LNCAP (cell line): ENCODE measurements around the gene P2RY8.

Source experiments
- TF ChIP-seq, protein P1 (sequence below): fragments of 450-650 bp; IDR thresholded peaks from 2 replicates; pipeline ENCODE4 v1.5.1; 2017; ENCODE audit warnings: mild to moderate bottlenecking

The P2RY8 gene

DNA sequence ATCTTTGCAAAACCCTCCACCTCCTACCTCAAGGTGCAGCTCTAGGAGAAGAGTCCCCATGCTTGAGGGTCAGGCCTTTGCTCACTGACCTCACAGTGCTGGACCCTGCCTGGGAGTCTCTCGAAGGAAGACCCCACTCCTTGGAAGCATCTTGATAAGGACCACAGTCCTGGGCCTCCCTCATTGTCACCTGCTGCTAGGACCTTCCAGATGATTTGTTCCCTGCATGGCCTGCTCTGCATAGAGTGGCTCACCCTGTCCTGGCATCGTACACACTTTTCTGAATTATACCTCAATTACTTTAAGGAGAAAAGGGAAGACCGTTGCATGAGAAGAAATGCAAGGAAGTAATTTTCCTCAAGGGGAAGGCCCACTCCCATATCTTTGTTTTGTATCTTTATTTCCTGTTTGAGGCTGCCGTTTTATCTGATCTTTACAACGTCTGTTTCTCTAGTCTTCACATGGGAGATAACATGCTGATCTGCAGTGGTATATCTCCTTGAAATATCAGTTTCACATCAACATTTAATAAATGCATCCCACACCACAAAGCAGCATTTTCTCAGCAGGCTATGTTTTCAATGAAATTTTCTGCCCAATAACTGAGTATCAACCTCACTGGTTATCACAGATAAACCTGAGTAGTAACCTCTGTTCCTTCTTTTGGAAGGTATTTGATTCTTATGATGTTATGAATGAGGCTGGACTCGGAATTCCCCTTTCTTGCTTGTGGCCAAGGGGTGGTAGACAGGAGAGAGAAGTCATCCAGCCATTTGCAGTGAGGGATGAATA lies 39.4 kb upstream of the P2RY8 start:
- TF ChIP-seq, protein P1, sequence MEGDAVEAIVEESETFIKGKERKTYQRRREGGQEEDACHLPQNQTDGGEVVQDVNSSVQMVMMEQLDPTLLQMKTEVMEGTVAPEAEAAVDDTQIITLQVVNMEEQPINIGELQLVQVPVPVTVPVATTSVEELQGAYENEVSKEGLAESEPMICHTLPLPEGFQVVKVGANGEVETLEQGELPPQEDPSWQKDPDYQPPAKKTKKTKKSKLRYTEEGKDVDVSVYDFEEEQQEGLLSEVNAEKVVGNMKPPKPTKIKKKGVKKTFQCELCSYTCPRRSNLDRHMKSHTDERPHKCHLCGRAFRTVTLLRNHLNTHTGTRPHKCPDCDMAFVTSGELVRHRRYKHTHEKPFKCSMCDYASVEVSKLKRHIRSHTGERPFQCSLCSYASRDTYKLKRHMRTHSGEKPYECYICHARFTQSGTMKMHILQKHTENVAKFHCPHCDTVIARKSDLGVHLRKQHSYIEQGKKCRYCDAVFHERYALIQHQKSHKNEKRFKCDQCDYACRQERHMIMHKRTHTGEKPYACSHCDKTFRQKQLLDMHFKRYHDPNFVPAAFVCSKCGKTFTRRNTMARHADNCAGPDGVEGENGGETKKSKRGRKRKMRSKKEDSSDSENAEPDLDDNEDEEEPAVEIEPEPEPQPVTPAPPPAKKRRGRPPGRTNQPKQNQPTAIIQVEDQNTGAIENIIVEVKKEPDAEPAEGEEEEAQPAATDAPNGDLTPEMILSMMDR = no peak

DNA sequence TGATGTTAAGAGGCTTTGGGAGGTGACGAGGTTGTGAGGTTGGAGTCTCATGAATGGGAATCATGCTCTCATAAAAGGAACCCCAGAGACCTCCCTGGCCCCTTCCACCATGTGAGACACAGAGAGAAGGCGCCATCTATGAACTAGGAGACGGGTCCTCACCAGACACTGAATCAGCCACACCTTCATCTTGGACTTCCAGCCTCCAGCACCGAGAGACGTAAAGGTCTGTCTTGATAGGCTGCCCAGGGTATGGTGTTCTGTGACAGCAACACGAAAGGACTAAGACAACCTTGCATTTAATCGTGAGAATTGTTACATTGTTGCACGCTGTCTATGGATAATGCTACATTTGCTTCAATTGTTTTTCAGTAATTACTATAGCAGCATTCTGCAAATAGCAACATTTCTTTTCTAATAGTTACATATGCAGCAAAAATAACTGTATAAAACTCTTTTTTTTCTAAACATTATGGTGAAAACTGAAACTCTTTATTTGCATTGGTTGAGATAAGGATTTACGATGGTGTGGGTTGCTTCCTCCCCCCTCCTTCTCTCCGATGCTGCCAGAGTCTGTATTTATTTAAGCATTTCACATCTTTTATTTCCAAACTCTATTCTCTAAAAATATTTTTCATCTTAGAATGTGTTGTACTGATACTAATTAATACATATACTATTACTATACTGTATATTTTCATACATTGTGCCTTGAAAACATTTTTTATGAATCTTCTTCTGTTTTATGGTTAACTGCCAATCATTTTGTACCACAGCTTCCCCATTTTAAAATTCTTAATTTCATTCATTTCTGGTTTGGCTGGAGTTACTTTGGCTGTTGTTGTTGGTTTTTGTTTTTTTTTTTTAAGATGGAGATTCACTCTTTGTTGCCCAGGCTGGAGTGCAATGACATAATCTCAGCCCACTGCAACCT lies 28.0 kb upstream of the P2RY8 start:
- TF ChIP-seq, protein P1 = no peak

DNA sequence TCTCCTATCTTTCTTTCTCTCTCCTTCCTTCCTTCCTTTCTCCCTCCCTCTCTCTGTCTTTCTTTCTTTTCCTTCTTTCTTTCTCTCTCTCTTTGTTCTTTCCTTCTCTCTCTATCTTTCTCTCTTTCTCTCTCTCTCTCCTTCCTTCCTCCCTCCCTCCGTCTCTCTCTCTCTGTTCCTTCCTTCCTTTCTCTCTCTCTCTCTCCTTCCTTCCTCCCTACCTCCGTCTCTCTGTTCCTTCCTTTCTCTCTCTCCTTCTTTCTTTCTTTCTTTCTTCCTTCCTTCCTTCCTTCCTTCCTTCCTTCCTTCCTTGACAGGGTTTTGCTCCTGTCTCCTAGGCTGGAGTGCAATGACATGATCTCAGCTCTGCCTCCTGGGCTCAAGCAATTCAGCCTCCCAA lies 24.2 kb upstream of the P2RY8 start:
- TF ChIP-seq, protein P1 = no peak

DNA sequence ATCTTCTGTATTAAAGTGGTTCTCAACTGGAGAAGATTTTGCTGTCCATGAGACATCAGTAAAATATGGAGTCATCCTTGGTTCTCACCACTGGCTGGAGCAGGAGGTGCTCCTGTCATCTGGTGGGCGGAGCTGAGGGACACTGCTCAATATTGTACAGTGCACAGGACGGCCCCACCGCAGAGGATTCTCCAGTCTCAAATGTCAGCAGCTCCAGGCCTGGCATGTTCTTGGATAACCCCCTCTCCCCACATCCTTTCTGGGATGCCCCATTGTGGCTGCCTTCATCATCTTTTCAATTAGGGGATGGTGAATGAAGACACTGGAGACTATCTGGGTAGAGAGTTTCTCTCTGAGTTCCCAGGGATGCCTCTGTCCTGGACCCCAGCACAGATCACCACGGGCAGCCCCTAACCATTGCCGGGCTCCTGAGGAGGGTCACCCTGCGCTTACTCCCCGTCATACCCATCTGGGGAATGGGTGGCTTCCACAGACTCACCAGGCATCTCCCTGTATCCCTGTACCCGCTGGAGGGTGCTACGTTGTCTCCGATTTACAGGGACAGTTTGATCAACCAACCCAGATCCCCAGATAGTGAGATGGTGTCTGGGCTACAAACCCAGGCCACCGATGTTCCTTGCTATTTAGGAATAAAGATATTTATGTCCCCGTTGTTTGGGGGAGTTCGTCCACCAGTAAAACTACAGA lies 21.9 kb upstream of the P2RY8 start:
- TF ChIP-seq, protein P1 = no peak

DNA sequence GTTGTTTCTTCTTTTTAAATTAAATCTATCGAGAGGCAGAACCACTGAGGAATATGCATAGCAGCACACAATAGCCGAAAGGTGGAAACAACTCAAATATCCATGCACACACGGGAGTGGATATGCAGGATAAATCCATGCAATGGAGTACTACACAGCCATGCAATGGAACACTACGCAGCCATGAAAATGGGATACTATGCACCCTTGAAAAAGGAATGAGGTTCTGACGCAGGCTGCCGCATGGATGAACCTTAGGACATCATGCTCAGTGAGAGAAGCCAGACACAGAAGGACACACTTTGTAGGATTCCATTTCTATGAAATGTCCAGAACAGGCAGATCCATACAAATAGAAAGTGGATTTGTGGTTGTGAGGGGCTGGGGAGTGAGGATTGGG lies 18.4 kb upstream of the P2RY8 start:
- TF ChIP-seq, protein P1 = no peak

DNA sequence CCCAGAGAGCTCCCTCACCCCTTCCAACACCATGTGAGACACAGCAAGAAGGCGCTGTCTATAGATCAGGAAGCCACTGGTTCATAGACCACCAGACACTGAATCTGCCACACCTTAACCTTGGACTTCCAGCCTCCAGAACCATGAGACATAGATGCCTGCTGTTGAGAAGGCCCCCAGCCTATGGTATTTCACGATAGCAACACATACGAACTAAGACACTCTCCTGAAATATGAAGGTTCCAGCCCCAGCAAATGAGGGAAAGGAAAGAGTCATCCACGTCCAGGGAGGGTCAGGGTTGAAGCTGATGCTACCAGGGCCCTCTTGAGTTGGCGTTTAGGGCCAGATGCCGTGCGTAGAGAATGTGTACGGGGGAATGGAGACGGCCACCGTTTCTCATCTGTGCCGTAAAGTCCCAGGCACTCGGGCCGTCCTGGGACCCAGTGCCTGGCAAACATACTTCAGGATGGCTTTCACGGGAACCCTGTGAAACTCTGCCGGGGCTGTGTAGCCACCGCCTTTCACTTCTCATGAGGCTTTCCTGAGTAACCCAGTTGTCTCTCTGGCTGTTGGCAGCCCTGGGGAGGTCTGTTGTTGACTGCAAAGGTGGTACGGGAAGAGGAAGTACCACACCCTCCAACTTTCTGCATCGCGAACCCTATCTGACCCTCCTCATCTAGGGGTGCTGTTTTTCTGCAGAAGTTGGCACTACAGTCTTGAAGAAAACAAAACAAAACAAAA lies 17.7 kb upstream of the P2RY8 start:
- TF ChIP-seq, protein P1 = no peak
